Eye (tissue), 1 donor: ENCODE data around the gene REC8.
"Not testable (repeated sequence)": the region's sequence is repeated elsewhere in the genome, so short reads cannot be mapped to it uniquely, and the experiment has no call there.

Source experiments
- DNase-seq: peaks from one replicate; pipeline ENCODE4 v3.0.0-alpha.2; 2015

REC8 gene

GRCh38 chr14:24207104-24207551 lies 35.2 kb downstream of the REC8 start:
- no peak for DNase-seq

GRCh38 chr14:24207625-24208024 lies 35.7 kb downstream of the REC8 start:
- DNase-seq, result no peak

GRCh38 chr14:24211311-24211710 lies 39.4 kb downstream of the REC8 start:
- DNase-seq, result no peak

GRCh38 chr14:24212924-24213865 lies 41.3 kb downstream of the REC8 start, which contains the start of gene CHMP4A:
TSS of gene CHMP4A (minus strand) at chr14:24213488. CDS start at chr14:24213439, 49 bp downstream.
- DNase-seq, result peak; percentile 99

- DNase-seq, result no peak
Measured at GRCh38 chr14:24213866-24214662, 42.2 kb downstream of the REC8 start.

GRCh38 chr14:24215495-24216344 lies 43.8 kb downstream of the REC8 start, which contains the start of gene MDP1:
TSS of gene MDP1 (minus strand) at chr14:24216066. CDS start at chr14:24215955, 111 bp downstream.
- peak; percentile 96 for DNase-seq

- DNase-seq, result no peak
Measured at GRCh38 chr14:24216345-24216699, 44.4 kb downstream of the REC8 start.

GRCh38 chr14:24216876-24217275 lies 45.0 kb downstream of the REC8 start:
- not testable (repeated sequence) for DNase-seq

GRCh38 chr14:24219080-24219479 lies 47.2 kb downstream of the REC8 start:
- no peak for DNase-seq

GRCh38 chr14:24219521-24219920 lies 47.6 kb downstream of the REC8 start:
- no peak for DNase-seq

- DNase-seq, result not testable (repeated sequence)
Measured at GRCh38 chr14:24222987-24223386, 51.1 kb downstream of the REC8 start.

- DNase-seq, result no peak
Measured at GRCh38 chr14:24224618-24225071, 52.8 kb downstream of the REC8 start.

GRCh38 chr14:24226473-24226872 lies 54.6 kb downstream of the REC8 start:
- DNase-seq, result no peak

GRCh38 chr14:24228902-24229301 lies 57.0 kb downstream of the REC8 start:
- no peak for DNase-seq
